NB4 (cell line): ENCODE data around the gene KIAA0930.

Source experiments
- MYC ChIP-seq: IDR thresholded peaks from 2 replicates; pipeline ENCODE4 v1.6.1; 2011; ENCODE audit warnings: low read depth, low read length
- POLR2A ChIP-seq: IDR thresholded peaks from 2 replicates; pipeline ENCODE4 v1.6.1; 2011; ENCODE audit warnings: mild to moderate bottlenecking; ENCODE audit not compliant: insufficient read length; ENCODE audit errors: extremely low read depth
- TF ChIP-seq, protein P1 (sequence below): IDR thresholded peaks from one replicate; pipeline ENCODE4 v1.5.1; 2012; ENCODE audit warnings: low read depth, low read length
- TF ChIP-seq, protein P2 (sequence below): IDR thresholded peaks from 2 replicates; pipeline ENCODE4 v1.6.1; 2011; ENCODE audit warnings: low read depth, low read length

DNA sequence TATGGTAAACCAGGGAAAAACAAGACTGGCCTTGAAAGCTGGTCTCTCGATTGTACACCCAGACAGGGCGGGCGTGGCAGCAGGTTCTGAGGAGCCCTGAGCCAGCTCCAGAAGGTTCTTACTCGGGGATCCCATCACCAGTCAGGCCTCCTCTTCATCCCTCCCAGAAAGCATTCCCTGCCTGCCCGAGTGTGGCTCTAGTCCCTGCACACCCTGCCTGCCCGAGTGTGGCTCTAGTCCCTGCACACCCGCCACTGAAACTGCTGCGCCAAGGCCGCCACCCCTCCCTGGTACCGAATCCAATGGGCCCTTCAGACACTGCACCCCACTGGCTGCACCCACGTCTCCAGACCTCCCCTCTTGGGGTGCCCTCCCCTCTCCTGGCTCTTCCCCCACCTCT lies 30.1 kb downstream of the KIAA0930 start:
- TF ChIP-seq, protein P1, sequence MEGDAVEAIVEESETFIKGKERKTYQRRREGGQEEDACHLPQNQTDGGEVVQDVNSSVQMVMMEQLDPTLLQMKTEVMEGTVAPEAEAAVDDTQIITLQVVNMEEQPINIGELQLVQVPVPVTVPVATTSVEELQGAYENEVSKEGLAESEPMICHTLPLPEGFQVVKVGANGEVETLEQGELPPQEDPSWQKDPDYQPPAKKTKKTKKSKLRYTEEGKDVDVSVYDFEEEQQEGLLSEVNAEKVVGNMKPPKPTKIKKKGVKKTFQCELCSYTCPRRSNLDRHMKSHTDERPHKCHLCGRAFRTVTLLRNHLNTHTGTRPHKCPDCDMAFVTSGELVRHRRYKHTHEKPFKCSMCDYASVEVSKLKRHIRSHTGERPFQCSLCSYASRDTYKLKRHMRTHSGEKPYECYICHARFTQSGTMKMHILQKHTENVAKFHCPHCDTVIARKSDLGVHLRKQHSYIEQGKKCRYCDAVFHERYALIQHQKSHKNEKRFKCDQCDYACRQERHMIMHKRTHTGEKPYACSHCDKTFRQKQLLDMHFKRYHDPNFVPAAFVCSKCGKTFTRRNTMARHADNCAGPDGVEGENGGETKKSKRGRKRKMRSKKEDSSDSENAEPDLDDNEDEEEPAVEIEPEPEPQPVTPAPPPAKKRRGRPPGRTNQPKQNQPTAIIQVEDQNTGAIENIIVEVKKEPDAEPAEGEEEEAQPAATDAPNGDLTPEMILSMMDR = no peak
- TF ChIP-seq, protein P2, sequence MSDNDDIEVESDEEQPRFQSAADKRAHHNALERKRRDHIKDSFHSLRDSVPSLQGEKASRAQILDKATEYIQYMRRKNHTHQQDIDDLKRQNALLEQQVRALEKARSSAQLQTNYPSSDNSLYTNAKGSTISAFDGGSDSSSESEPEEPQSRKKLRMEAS = no peak
- TF ChIP-seq POLR2A = no peak
- TF ChIP-seq MYC = no peak
